GM19397 (cell line): ENCODE results near the gene IGSF9B.
"Not testable (repeated sequence)": the region's sequence is repeated elsewhere in the genome, so short reads cannot be mapped to it uniquely, and the experiment has no call there.

ENCODE experiments used
- ATAC-seq: cut with Tn5 transposase; IDR thresholded peaks from one replicate; pipeline ENCODE4 v1.9.1; 2021; ENCODE audit warnings: mild to moderate bottlenecking, moderate library complexity; ENCODE audit not compliant: unreplicated experiment

IGSF9B gene

GRCh38 chr11:133956650-133957633, at the start of gene IGSF9B:
IGSF9B (minus strand) TSS chr11:133956968; CDS start chr11:133956754, 214 bp downstream.
- peak; percentile 99 for ATAC-seq

GRCh38 chr11:134004496-134005172, 47.9 kb upstream of the IGSF9B start:
- no peak for ATAC-seq

GRCh38 chr11:134003792-134004495, 47.2 kb upstream of the IGSF9B start:
- no peak for ATAC-seq

GRCh38 chr11:134002819-134003218, 46.1 kb upstream of the IGSF9B start:
- not testable (repeated sequence) for ATAC-seq

- ATAC-seq, result not testable (repeated sequence)
Observed at GRCh38 chr11:134002338-134002737, 45.6 kb upstream of the IGSF9B start.

GRCh38 chr11:134001596-134001995, 44.8 kb upstream of the IGSF9B start:
- no peak for ATAC-seq

- ATAC-seq, result no peak
Observed at GRCh38 chr11:134001088-134001487, 44.3 kb upstream of the IGSF9B start.

GRCh38 chr11:133999355-133999754, 42.6 kb upstream of the IGSF9B start:
- no peak for ATAC-seq

GRCh38 chr11:133997554-133997953, 40.8 kb upstream of the IGSF9B start:
- ATAC-seq, result no peak

- no peak for ATAC-seq
Observed at GRCh38 chr11:133996671-133997070, 39.9 kb upstream of the IGSF9B start.

GRCh38 chr11:133995066-133995465, 38.3 kb upstream of the IGSF9B start:
- ATAC-seq, result no peak

- ATAC-seq, result no peak
Observed at GRCh38 chr11:133993921-133994320, 37.2 kb upstream of the IGSF9B start.

- ATAC-seq, result no peak
Observed at GRCh38 chr11:133993107-133993506, 36.3 kb upstream of the IGSF9B start.

GRCh38 chr11:133992121-133992520, 35.4 kb upstream of the IGSF9B start:
- ATAC-seq, result no peak

GRCh38 chr11:133991101-133991500, 34.3 kb upstream of the IGSF9B start:
- no peak for ATAC-seq

GRCh38 chr11:133990501-133990900, 33.7 kb upstream of the IGSF9B start:
- no peak for ATAC-seq

GRCh38 chr11:133988686-133989410, 32.1 kb upstream of the IGSF9B start:
- no peak for ATAC-seq

- ATAC-seq, result no peak
Observed at GRCh38 chr11:133987171-133987570, 30.4 kb upstream of the IGSF9B start.

GRCh38 chr11:133985981-133986944, 29.5 kb upstream of the IGSF9B start:
- ATAC-seq, result no peak
